HG03135 (cell line): ENCODE data around the gene RANGAP1.

Experiments
- ATAC-seq: cut with Tn5 transposase; IDR thresholded peaks from one replicate; pipeline ENCODE4 v1.9.1; 2021; ENCODE audit warnings: mild to moderate bottlenecking, moderate library complexity; ENCODE audit not compliant: unreplicated experiment

Gene RANGAP1

DNA sequence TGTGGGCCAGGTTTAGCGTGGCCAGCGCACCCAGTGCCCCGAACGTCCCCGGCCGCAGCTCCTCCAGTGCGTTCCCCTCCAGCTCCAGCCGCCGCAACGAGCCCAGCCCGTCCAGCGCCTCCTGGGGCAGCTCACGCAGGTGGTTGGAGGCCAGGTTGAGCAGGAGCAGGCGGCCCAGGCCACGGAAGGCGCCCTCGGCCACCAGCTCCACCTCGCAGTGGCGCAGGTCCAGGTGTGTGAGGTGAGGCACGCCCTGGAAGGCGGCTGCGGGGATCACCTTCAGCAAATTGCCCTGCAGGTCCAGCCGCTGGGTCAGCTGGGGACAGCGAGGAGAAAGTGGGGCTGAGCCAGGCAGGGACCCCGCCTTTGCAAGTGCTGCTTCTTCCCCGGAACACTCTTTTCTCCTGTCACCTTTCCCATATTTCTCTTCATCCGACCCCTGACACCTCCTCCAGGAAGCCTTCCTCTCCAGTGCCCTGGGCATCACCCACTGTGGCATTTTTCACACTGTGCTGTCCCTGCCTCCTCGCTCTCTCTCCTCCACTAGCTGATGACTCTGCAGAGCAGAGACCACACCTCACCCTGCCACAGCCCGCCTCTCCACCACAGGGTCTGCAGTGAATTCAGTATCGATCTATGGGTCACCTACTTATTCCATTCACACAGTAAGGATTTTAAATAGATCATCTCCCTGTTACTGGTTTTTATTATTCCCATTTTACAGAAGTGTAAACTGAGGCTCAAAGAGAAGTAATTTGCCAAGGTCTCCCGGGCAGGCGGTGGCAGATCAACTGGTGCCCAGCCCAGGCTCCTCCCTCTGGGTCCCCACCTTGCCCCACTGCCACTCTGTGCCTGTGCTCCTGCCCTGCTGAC, 47.2 kb downstream of the RANGAP1 start:
- ATAC-seq: no peak

DNA sequence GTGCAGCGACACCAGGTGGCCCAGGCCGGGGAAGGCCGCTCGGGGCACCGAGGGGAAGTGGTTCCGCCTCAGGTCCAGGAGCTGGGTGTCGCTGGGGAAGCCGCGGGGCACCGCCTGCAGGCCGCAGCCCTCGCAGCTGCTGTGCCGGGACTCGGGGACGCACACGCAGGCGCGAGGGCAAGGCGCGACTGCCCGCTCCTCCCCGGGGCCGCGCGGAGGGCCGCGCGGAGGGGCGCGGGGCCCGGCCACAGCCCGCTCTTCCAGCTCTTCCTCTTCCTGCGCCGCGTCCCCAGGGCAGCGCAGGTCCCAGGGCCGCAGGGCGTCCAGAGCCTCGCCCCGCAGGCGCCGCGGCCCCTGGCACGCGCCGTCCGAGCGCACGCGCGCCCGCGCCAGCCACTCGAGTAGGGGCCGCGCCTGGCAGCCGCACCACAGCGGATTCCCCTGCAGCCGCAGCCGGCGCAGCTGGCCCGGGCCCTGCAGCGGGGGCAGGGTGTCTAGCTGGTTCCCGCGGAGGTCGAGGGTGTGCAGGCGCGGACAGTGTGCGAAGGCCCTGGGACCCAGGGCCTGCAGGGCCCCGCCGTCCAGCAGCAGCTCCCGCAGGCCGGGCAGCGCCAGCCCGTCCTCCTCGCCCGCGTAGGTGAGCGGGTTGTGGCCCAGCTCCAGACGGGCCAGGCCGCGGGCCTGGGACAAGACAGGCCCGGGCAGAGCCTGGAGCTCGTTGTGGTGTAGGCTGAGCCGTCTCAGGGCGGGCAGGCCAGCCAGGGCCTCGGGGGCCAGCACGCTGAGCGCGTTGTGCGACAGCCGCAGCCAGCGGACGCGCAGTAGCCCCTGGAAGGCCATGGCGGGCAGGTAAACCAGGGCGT, 48.0 kb downstream of the RANGAP1 start:
- ATAC-seq: peak; percentile 76

DNA sequence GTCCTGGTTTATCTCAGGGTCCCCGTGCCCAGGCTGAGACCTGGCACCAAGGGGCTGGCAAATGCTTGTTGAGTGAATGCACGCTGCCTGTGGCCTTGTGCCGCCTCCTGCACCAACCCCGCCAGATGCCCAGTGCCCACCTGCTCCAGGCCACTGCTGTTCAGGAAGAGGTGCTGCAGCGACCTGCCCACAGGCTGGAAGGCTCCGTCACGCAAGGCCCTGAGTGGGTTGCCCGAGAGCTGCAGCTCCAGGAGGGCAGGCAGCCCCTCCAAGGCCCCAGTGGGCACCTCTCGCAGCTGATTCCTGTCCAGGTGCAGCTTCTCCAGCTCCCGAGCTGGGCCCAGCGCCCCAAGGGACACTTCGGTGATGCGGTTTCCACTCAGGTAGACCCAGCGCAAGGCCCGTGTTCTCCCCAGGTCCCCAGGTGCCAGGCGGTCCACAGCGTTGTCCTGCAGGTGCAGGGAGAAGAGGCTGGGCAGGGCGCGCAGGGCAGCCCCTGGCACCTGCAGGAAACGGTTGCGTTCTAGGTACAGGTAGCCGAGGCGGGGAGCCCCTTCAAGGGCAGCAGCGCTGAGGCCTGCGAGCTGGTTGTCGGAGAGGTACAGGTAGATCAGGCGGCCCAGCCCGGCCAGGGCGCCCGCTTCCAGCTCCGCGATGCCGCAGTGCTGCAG, 48.8 kb downstream of the RANGAP1 start:
- ATAC-seq: no peak

DNA sequence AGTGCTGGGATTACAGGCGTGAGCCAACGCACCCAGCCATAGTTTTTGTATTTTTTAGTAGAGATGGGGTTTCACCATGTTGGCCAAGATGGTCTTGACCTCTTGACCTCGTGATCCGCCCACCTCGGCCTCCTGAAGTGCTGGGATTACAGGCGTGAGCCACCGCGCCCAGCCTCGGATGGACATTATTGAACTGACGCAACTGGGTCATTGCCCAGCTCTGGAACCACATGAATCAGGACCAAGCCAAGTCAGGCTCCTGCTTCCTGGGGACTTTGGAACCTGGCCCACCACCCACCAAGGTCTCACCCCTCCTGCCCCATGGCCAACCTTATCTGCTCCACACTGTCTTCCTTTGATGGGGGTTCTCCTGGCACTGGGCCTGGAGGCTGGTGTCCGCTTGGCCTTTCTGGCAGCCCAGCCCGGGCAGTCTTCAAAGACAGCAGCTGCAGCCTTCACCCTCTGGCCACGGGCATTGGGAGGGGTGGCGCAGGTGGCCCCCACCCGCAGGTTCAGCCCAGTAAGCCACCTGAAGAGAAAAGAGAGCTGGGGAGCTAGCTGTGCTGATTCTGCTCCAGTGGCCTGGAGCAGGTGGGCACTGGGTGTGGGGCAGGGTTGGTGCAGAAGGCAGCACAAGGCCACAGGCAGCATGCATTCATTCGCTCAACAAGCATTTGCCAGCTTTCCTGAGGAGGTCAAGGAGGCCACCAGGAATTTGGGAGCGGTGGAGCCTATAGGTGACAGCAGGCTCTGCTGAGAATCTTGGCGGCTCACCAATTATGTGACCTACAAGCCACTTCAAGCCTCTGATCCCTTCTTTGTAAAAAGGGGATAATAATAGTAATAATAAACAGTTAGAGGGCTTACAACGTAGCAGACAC, 50.9 kb downstream of the RANGAP1 start:
- ATAC-seq: no peak

DNA sequence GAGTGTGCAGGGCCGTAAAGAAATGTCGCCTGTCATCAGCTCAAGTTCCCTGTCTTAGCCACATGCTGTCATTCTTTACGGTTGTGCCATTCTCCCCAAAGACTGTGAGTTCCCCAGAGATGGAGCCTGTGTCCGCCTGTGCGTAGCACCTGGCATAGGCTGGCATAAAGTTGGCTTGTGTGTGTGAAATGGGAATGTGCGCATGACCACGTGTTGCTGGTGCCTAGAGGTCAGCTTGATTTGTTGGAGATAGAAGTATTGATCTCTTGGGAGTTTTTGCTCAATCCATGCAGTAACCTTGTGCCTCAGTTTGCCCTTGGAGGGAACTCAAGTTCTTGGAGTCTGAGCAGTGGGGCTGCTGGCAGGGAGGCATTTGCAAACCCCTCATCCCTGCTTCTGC, 54.6 kb downstream of the RANGAP1 start:
- ATAC-seq: no peak

DNA sequence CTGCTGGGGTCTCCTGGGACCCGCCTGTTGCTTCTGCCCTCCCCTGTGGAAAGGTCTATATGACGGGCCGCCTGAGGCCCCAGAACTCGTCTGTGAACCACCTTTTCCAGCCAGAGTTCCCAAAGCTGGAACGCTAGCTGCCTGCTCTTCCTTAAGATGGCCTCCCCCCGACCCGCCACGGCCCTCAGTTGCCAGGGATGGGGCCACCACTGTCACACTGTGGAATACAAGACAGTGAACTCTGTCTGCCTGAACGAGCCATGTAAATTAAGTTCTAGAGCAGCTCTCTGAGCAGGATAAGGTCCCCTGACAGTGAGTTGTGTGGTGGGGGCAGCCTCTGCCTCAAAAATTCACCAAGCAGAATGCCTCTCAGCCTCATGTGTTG, 55.6 kb downstream of the RANGAP1 start:
- no peak for ATAC-seq

DNA sequence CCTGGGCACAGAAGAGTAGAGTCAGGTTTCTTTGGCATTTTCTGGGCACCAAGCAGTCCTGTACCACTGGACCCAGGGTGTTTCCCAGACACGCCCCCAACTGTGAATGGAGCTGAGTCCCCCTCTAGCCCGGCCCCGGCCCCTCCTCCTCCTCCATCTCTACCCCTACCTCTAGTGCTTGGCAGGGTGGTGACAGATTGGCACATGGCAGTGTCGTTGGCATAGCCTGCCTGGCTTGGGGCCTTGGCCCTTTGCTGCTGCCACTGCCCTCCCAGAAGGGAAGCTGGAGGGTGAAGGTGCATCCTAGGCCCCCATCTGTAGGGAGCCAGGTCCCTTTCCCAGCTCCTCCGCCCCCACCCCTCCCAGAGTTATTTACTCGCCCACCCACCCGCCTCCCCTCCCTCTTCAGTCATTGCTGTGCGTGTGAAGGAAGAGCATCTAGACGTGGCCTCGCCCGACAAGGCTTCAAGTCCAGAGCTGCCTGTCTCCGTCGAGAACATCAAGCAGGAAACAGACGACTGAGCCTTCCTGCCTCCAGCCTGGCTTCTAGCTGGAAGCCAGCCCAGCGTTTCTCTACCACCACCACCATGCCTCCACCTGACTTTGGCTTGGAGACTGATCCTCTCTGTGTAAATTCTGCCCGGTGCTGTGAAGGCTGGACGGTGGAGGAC, 56.1 kb downstream of the RANGAP1 start:
- no peak for ATAC-seq

DNA sequence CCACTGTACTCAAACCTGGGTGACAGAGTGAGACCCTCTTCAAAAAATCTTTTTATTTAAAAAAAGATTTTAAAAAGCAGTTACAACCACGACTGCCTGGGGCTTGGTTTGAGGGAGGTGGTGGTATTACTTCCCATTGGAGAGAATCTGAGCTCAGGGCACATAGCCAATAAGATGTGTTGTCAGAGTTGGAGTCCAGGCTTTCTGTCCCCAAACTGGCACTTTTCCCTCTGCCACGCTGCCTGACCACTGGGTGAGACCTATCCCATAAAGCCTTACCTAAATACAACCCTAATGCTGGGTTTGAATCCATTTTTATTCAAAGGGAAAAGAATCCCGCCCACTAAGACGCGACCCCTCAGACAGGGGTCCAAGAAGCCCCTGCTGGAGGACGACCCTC, 56.8 kb downstream of the RANGAP1 start:
- ATAC-seq: no peak

DNA sequence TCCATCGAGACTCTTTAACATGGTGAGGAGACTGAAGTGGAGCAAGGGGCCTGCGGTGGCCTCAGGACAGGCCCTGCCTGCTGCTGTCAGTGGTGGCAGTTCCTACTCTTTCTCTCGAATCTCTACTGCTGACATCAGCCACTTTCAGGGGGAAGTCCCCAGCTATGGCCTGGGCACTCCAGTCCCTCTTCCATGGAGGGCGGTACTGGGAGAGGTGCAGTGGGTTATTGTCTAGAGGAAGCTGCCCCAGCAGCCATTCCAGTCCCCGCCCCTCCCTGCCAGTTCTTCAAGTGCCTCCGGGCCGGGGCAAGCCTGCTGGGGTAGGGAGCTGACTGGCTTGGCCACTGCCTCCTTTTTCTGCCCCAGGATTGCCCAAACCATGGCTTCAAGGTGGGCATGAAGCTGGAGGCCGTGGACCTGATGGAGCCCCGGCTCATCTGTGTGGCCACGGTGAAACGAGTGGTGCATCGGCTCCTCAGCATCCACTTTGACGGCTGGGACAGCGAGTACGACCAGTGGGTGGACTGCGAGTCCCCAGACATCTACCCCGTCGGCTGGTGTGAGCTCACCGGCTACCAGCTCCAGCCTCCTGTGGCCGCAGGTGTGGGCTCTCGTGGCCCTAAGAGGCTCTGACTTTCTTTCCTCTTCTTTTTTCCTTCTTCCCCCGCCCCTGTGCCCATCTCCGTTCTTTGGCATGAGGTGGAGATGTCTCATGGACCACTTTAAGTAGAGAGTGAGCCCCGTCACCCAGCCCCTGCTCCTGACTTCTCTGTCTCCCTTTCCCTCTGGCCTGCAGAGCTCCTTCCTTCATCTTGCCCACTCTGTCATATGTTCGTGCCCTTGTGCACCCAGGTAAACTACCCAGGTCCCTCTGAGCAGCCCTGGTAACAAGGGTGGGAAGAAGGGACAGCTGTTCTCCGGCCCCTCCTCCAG, 59.0 kb downstream of the RANGAP1 start:
- ATAC-seq: no peak

DNA sequence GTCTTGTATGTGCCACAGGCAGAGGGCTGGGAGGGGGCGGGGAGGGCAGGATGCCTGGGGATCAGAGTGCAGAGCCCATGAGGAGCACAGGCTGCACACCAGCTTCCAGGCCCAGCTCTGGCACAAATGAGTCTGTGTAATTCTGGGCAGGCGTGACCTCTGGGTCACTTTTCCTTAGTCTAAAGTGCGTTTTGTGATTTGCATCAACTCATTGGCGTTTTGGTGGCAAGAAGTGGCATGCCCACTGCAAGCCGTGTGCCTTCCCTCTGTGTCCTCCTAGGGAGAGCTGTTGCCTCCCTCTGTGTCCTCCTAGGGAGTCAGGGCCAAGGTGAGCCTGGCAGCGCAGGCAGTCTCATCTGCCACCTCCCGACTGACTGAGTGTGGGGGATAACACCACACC, 62.5 kb downstream of the RANGAP1 start:
- no peak for ATAC-seq

DNA sequence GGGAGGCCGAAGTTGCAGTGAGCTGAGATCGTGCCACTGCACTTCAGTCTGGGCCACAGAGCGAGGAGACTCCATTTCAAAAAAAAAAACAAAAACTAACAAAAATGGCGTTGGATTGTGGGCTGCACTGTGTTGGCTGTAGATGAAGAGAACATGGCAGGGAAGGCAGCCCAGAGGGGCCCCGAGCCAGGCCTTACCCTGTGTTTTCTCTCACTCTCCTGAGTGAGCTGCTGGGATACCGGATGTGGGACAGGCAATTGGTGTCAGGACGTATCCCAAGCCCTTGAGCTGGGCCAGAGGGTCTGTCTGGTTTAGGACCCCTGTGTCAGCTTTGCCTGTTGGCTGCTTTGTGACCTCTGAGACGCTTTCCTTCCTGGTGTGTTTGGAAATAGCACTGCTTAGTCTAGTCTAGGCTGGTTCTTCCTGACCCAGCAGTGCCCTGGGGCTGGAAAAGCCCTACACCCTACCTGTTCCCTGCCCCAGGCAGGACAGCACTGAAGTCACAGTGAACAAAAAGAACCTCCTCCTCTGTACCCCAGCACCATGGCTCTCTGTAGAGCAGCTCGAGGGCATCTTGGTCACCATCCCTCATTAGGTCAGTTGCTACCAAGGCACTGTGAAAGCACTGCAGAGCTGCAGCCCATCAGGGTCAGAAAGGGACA, 63.0 kb downstream of the RANGAP1 start:
- ATAC-seq: no peak

DNA sequence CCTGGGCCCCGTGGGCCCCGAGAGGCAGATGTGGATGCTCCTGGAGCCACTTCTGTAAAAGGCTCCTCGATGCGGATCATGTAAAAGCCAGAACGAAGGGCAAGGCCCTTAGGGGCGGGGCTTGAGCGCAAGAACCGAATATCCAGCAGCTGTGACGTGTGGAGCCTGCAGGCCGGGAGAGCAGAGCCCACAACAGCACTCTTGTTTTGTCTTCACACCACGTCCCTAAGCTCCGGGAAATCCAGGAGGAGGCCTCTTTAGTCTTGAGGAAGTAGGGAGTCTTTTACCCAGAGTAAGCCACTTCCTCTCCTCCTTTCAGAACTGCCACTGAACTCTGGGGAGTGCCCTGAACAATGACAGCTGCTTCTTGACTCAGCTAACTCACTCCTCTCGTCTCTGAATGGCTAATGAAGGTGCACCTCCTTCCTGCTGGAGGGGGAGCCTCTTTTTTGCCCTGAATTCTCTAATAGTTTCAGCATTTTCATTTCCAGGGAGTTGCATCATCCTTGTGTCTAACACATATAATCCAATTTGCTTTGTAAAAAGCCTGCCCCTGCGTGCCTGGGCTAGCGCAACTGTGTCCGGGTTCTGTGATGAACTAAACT, 68.3 kb downstream of the RANGAP1 start:
- no peak for ATAC-seq

DNA sequence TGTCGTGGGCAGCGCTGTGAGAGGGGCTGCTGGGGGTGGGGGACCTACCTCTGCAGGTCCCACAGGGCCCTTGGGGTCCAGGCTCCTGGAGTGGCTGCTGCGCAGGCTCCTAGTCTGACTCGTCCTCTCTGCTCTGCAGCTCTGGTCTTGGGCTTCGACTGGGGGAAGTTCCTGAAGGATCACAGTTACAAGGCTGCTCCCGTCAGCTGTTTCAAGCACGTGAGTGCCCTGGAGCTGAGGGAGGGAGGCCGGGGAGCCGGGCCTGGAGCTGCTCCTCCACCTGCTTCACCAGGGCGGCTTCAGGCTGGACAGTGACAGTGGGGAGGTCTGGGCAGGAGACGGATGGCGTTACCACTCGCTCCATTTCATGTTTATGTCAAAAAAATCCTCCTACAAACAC, 69.0 kb downstream of the RANGAP1 start:
- no peak for ATAC-seq

DNA sequence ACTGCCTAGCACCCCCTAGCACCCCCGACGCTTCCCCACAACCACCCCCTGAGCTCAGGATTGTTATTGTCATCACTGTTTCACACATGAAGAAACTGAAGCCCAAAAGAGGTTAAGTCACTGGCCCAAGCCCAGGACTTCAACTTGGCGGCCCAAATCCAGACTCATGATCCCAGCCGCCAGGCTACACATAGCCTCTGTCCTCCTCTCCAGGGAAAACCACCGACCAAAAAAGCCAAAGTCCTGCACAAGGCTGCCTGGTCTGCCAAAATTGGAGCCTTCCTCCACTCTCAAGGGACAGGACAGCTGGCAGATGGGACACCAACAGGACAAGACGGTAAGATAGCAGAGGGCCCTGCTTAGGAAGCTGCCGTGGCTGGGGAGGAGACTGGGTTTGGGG, 70.1 kb downstream of the RANGAP1 start:
- ATAC-seq: no peak

DNA sequence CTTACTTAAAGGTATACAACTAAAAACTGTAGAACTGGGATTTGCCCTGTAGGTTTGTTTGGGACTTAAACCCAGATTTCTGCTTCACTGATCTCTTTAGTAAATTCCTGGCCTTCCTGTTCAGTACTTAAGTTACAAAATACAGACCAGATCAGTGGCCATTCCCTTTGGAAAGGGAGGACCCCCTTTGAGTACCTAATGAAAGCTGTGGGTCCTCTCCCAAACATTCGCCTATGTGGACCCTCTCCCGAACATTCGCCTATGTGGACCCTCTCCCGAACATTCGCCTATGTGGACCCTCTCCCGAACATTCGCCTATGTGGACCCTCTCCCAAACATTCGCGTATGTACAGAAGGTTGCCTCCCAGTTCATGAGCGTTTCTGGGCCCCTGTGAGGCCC, 70.6 kb downstream of the RANGAP1 start:
- ATAC-seq: no peak

DNA sequence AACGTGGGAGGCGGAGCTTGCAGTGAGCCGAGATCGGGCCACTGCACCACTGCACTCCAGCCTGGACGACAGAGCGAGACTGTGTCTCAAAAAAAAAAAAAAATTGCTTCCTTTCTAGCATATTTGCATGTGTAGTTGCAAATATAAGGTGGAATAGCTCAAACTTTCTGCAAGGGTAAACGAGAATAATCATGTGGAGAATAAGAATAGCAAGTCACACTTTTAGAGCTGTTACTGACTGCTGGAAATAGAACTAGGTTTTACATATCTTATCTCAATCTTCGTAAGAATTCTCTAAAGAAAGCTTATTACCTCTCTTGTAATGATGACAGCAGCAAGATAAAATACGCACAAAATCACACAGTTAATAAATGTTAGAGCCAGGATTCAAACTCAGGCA, 79.3 kb downstream of the RANGAP1 start:
- ATAC-seq: no peak

DNA sequence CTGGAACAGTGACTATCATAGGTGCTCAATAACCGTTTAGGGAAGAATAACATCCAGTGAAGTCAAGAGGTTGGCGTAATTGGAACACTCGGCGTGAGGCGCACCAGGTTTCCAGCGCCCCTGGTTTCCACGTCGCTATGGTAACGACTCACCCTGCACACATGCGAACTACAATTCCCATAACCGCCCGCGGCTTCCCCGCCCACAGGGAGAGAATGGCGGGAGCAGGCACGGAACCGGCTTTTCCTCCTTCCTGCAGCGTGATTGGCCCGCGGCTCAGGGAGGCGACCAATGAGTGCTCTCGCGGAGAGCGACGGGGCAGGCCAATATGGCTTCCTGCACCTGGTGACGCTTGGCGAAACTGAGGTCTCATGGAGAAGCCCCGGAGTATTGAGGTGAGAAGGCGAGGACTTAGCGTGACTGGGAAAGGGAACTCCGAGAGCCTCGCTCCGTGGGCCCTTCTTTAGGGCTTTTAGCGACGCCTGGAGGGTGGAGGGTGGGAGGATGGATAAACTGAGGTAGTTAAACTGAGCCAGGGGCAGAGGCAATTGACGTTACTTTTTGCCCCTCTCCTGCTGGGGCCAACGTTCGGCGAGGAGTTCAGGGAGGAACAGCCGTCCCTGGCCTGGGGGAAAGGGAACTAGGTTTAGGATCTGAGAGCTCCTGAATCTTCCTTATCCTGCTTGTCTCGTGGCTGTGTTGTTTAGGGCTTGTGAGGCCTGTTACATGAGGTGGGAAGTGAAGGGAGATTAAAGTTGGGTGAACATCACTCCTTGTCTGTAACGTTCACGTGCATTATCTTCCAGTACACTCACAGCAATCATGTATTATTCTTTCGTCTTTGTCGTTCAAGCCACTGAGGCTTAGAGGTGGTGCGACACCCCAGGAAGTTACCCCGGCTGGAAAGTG, 80.7 kb downstream of the RANGAP1 start, which contains the start of gene L3MBTL2:
TSS of gene L3MBTL2 (plus strand) at position 321 of the 909 bp plus-strand sequence. CDS start at position 372, 51 bp downstream.
- ATAC-seq: peak; percentile 96
